Stimulated activated effector memory CD8-positive, alpha-beta T cell treated with anti-CD3 and anti-CD28 coated beads, Interleukin-12 subunit alpha, Interleukin-12 subunit beta, amount 100 ng/mL, for 72 hours (primary cell): Measurements from ENCODE around the gene LIPA.
A peak's percentile ranks its signal among the peaks of the same experiment; 100 is the strongest.
"Not testable (repeated sequence)": the region's sequence is repeated elsewhere in the genome, so short reads cannot be mapped to it uniquely, and the experiment has no call there.

Experiments used
- ATAC-seq: fragments of 150-1000 bp; cut with Tn5 transposase; 2 replicates; pipeline ENCODE4 v1.10.0; 2021
- DNase-seq, 2 donors: peaks; one replicate each; pipeline ENCODE4 v3.0.0; 2021 to 2022; ENCODE audit warnings: low spot score in 2 of 2
- H3K27ac Mint-ChIP-seq: one replicate; pipeline ENCODE4 v1.8.0; 2022; ENCODE audit warnings: mild to moderate bottlenecking, mixed read lengths
- H3K36me3 Mint-ChIP-seq: one replicate; pipeline ENCODE4 v1.8.0; 2022; ENCODE audit warnings: mild to moderate bottlenecking, mixed read lengths
- H3K4me1 Mint-ChIP-seq: one replicate; pipeline ENCODE4 v1.8.0; 2022; ENCODE audit warnings: mixed read lengths
- H3K4me3 Mint-ChIP-seq: one replicate; pipeline ENCODE4 v1.8.0; 2022; ENCODE audit warnings: mild to moderate bottlenecking, mixed read lengths
- H3K9me3 Mint-ChIP-seq: one replicate; pipeline ENCODE4 v1.8.0; 2022; ENCODE audit warnings: mixed read lengths

LIPA gene

DNA sequence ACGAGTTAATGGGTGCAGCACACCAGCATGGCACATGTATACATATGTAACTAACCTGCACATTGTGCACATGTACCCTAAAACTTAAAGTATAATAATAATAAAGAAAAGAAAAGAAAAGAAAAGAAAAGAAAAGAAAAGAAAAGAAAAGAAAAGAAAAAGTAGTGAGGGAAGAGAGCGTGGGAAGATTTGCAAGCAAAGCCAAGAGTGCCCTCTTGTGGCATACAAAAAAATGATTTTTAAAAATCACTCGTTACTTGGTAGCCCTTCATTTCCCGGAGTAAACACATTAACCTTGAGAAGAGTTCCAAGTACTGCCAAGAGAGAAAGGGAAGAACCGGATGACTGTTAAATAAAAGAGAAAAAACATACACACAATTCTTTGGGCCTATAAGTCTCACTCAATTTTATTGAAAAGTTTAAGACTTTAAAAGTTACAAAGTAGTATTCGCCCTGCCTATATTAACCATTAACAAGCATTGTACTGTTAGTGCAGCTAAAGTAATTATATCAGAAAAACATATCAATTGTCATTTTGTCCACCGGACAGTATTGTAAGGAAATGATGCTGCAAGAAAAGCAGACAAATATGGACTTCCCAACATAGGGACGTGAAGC lies 38.3 kb downstream of the LIPA start:
- ATAC-seq (no peak), DNase-seq (no peak)
- Mint-ChIP-seq H3K4me1 (peaks cover 8% of the 10 kb centered on the region), H3K36me3 (peaks cover 10% of the 10 kb centered on the region), H3K4me3 (no peak overlapping the region), H3K27ac (no peak overlapping the region), H3K9me3 (no peaks in the 10 kb centered on the region)

DNA sequence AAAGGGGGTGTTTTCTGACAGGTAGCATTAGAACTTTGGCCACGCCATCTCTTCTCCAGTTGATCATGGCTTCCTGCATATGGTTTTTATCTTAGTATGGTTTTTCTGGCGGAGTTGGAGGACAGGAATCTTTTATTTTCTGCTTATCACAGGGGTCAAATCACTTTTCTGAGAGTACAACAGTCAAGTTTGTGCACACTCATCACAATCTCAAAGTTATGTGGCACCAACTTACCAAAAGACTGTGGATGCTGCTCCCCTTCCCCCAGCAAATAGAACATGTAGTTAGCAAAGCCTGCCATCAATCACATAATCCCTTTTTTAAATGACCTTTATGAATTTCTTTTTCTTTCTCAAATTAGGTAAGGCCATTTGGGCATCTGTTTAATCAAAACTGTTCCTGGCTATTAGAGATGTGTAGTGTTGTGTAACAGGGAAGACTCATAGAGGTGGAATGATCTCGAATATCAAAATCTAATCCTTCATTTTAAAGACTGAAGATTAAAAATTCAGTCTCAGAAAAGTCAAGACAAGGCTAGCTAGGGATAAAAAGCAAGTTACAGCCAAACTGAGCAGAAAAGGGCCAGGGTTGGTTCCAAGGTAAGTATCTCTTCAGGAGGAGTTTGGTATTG lies 40.7 kb downstream of the LIPA start:
- no peak overlapping the region for H3K4me3 Mint-ChIP-seq
- DNase-seq (no peak), ATAC-seq (no peak)
- H3K36me3 Mint-ChIP-seq, result peaks cover 10% of the 10 kb centered on the region
- H3K9me3 Mint-ChIP-seq, result no peaks in the 10 kb centered on the region
- H3K4me1 Mint-ChIP-seq, result peaks cover 17% of the 10 kb centered on the region
- no peak overlapping the region for H3K27ac Mint-ChIP-seq

DNA sequence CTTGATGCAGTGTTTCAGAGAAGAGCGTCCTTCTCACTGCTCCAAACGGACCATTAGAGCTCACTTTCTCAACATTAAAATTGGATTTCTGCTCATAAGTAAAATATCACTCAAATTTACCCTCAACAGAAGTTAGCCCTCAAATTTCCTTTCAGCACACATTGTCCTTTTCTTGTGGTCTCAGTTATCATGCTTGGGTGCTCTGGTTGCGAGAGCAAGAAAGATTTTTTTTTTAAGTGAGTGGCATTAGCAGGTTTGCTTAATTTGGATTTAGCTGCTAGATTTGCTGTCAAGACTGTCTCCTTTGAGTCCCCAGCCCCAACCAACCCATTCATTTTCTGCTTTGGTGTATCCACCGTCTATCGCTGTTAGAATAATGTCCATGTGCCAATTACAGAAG lies 41.9 kb downstream of the LIPA start:
- Mint-ChIP-seq H3K4me1 (peaks cover 17% of the 10 kb centered on the region), H3K9me3 (no peaks in the 10 kb centered on the region), H3K4me3 (no peak overlapping the region), H3K27ac (no peak overlapping the region), H3K36me3 (peaks cover 5% of the 10 kb centered on the region)
- ATAC-seq (no peak), DNase-seq (no peak)

DNA sequence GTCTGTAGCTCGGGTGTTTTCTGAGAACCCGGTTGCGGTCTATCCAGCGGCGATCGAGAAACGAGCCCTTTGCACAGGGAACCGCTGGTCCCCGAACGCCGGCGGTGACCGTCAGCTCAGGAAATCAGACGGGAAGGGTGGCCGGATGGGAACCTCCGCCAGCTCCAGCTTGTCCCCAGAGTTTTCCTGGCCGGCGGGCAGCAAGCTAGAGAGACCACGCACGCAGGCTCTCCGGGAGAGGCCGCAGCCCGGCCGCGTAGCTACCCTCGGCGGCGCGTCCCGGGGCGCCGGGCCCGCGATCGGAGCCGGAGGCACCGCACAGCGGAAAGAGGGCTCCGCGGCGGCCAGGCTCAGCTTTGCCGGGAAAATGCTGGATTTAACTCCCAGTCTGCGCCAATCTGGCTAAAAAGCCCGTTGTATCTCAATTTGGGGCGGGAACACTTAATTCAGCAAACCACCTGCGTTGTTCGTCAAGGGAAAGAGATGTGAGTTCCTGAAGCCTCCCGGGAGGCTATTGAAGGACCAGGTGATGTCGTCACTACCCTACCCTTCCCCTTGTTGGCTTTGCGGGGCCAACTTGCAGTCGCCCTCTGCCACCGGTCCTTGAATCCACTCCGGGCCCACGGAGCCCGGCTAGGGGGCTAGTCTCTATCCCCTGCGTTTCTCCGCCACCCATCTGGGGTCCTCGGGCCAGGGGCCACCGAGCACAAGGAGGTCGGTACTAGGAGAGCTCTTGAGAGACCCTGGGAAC lies 43.6 kb downstream of the LIPA start:
- Mint-ChIP-seq H3K27ac (no peak overlapping the region), H3K9me3 (no peaks in the 10 kb centered on the region), H3K36me3 (no peaks in the 10 kb centered on the region), H3K4me1 (peaks cover 17% of the 10 kb centered on the region), H3K4me3 (peak overlapping the region; percentile 83)
- peak; percentile 46 for ATAC-seq
- peak; percentile 12 to 60 for DNase-seq

DNA sequence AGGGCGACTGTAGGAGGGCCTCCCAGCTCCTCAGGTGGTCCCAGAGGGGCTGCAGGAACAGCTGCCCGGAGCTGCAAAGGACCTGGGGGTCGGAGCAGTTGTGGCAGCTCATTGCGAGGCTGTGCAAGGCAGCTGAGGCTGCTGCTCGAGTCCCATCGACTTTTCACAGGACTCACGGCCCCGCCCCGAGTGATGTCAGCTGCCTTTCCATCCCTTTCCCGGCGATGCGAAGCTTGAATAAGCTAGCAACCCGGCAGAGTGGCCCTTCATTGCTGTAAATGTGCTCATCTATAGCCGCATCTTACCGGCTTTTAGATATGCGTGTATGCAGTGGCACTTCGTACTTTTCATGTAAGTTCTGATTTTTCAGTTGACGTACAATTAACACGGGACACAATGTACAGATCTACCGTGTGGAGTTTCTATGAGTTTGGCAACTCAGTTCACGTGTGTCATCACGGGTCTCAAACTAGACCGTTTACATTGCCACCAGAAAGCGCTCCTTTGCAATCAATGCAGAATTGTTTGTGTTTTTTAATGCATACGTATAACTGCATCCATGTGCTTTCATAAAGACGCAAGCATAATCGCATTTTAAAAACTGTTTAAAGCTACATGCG lies 44.3 kb downstream of the LIPA start, which contains the start of gene CH25H:
Gene CH25H (minus strand): TSS at position 137 of the 620 bp plus-strand sequence. CDS start 25 bp downstream, at position 112.
- no peak within 1 kb of the TSS for H3K27ac Mint-ChIP-seq
- ATAC-seq (peak; percentile 81), DNase-seq (peak; percentile 17 to 64)
- H3K9me3 Mint-ChIP-seq, result no peaks in the 10 kb centered on the region
- H3K4me3 Mint-ChIP-seq, result peak within 1 kb of the TSS; percentile 83
- H3K36me3 Mint-ChIP-seq, result no peaks in the 10 kb centered on the region
- peaks cover 17% of the 10 kb centered on the region for H3K4me1 Mint-ChIP-seq

DNA sequence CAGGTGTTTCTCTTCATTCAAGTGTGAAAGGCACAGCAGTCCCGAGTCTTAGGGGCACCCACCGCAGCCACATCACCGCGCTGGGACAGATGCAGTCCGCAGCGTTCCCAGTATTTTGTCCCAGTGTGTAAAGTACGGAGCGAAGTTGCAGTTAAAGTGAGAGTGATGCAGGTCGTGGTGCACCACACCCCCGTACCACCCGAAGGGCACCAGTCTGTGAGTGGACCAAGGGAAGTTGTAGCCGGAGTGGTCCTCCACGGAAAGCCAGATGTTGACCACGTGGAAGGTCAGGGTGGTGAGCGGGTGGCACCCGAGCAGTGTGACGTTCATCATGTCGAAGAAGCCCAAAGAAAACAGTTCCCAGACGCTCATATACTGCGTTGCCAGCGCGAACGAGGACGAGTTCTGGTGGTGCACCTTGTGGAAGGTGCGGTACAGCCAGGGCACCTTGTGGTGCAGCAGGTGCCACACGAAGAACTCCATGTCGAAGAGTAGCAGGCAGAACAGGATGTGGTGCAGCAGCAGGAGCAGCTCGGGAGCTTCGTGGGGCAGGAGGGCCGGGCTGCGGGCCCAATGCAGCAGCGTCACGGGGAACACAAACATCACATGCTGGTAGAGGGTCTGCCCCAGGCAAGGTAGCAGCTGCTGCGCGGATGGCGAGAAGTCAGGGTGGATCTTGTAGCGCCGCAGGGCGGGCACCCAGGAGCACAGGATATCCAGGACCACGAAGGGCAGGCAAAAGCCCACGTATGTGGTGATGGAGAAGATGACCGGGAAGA lies 45.0 kb downstream of the LIPA start:
- Mint-ChIP-seq H3K4me1 (peaks cover 17% of the 10 kb centered on the region), H3K36me3 (no peaks in the 10 kb centered on the region), H3K27ac (no peak overlapping the region), H3K9me3 (no peaks in the 10 kb centered on the region), H3K4me3 (peak overlapping the region; percentile 83)
- ATAC-seq (peak; percentile 71), DNase-seq (peak in 1 of 2 donors; percentile 60)

DNA sequence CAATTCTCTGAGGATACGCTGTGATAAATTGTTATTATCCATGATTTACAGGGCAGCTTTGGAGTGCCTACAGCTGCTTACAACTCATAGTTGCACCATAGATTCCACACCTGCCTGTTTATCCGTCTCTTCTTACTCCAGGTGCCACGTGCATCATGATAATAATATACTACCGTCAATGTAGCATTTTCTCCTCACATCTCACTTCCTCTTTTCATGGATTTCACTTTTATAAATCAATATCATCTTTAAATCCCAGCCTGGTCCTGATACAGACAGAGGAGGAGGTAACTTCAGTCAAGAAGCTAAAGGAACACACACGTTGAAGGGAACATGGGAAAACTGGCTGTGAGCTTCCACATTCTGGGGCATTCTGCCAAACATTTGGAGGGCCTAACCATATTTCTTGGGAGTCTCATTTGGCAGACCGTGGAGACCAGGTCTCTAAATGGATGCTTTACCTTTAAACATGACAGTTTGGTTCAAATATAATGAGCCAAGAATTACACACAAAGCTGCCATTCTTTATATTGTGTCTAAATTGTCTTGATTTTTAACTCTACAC lies 46.9 kb downstream of the LIPA start:
- Mint-ChIP-seq H3K27ac (no peak overlapping the region), H3K4me3 (no peak overlapping the region), H3K36me3 (no peaks in the 10 kb centered on the region), H3K4me1 (peaks cover 17% of the 10 kb centered on the region), H3K9me3 (no peaks in the 10 kb centered on the region)
- no peak for DNase-seq
- ATAC-seq, result no peak

DNA sequence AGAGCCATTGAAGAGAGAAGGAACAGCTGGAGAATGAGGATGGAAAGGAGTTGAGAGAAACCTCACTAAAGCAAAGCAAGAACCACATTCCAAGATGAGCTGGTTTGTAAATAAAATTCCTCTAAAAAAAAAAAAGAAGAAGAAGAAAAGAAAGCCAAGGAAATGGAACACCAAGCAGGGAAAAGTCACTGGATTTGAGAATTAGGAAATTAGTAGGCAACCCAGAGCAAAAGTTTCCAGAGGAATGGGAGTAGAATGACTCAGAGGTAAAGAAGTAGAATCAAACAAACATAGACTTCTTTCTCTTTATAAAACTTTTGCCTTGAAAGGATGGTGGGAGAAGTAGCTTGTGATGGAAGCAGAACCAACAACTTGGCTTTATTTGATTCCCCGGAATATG lies 48.3 kb downstream of the LIPA start:
- no peak for ATAC-seq
- Mint-ChIP-seq H3K4me3 (no peak overlapping the region), H3K36me3 (no peaks in the 10 kb centered on the region), H3K4me1 (peaks cover 19% of the 10 kb centered on the region), H3K9me3 (no peaks in the 10 kb centered on the region), H3K27ac (no peak overlapping the region)
- DNase-seq, result no peak

DNA sequence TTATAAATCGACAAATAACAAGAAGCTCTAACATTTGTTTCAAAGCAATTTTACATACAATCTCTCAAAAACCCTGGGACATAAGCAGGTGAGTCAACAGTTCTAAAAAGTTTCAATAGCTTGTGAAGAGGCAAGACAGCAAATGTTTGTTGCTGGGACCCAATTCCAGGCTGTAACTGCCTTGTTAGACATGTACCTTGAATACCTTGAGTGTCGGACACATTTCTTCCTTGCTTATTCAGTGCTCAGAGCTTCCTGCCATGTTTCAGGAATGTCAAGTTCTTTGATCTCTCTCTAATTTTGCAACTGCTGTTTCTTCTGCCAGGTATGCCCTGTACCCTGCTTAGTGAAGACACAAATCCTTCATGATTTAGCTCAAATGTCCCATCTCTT lies 49.5 kb downstream of the LIPA start:
- Mint-ChIP-seq H3K36me3 (no peaks in the 10 kb centered on the region), H3K4me3 (no peak overlapping the region), H3K9me3 (no peaks in the 10 kb centered on the region), H3K27ac (no peak overlapping the region), H3K4me1 (peaks cover 14% of the 10 kb centered on the region)
- DNase-seq (no peak), ATAC-seq (no peak)

DNA sequence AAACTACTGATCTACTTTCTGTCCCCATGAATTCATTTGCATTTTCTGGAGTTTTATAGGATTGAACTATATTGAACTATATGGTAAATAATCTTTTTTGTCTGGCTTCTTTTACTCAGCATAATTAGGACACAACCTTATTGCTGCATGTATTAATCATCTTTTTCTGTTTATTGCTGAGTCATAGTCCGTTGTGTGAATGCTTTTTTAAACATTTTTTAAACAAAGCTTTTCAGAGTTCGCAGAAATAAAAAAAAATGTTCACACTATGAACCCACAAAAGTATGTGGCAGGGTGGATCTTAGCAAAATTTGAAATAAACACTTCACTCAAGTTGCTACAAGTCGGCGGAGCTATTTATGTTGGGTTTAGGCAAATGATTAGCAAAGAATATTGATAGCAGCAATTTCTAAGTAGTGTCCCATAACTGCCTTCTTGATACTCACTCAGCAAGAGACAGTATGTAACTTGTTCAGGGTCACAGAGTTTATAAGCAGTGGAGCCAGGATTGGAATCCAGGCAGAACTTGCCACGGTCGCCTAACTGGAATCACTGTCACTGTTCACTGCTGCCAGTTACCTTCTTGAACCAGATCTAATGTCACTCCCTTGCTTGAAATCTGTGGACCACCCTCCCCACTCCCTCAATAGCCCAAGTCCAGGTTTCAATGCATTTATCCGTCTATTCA lies 50.1 kb downstream of the LIPA start:
- H3K9me3 Mint-ChIP-seq, result no peaks in the 10 kb centered on the region
- DNase-seq (no peak), ATAC-seq (no peak)
- H3K4me1 Mint-ChIP-seq, result peaks cover 9% of the 10 kb centered on the region
- peak overlapping the region; percentile 2 for H3K27ac Mint-ChIP-seq
- no peaks in the 10 kb centered on the region for H3K36me3 Mint-ChIP-seq
- no peak overlapping the region for H3K4me3 Mint-ChIP-seq

DNA sequence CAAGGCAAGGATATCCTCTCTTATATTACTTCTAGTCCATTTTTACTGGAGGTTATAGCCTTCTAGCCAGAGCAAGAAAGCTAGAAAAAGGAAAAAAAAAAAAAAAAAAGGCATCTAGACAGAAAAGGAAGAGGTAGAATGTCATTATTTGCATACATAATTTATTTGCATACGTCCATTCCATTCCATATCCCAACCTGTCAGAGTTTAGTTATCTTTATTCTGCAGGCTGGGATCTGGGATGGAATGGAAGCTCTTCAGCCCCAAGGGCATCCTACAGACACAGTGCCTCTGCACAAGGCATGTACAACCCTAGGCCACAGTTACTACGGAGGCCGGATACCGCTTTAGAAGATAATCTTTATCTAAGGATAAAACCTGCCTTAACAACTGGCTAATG lies 54.1 kb downstream of the LIPA start:
- Mint-ChIP-seq H3K27ac (no peak overlapping the region), H3K36me3 (no peaks in the 10 kb centered on the region), H3K4me1 (peaks cover 5% of the 10 kb centered on the region), H3K4me3 (no peak overlapping the region), H3K9me3 (no peaks in the 10 kb centered on the region)
- DNase-seq, result no peak
- no peak for ATAC-seq

DNA sequence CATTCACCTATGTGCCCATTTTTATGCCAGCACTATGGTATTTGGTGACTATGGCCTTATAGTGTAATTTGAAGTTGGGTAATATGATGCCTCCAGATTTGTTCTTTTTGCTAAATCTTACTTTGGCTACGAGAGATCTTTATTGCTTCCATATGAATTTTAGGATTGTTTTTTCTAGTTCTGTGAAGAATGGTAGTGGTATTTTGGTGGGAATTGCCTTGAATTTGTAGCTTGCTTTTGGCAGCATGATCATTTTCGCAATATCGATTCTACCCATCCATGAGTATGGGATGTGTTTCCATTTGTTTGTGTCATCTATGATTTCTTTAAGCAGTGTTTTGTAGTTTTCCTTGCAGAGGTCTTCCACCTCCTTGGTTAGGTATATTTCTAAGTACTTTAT lies 60.3 kb downstream of the LIPA start:
- H3K9me3 Mint-ChIP-seq, H3K27ac Mint-ChIP-seq, ATAC-seq, DNase-seq, H3K36me3 Mint-ChIP-seq, H3K4me1 Mint-ChIP-seq, H3K4me3 Mint-ChIP-seq: not testable (repeated sequence)

DNA sequence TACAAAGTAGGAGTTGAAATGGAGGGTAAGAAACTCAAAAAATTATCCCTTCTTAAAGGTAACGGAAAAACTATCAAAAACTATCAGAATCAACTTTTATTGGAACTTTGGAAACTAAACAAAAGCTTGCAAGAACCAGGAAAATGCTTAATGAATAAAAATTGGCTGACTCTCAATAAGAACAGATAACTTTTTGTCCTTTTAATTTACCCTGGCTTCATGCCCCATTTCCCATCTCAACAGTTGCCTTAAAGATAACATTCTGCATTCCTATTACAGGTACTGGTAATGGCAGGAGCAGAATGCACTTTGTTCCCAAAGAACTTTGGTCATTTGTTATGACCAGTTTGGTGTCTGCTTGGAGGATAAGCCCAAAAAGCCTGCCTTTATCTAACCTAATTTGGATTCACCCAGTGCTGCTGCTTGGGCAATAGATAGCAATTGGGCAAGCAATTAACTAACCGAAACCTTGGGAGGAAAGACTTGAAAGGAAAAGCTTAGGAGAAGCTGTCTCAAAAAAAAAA lies 62.3 kb downstream of the LIPA start:
- H3K36me3 Mint-ChIP-seq, result no peaks in the 10 kb centered on the region
- H3K4me3 Mint-ChIP-seq, result no peak overlapping the region
- H3K4me1 Mint-ChIP-seq, result no peaks in the 10 kb centered on the region
- H3K9me3 Mint-ChIP-seq, result no peaks in the 10 kb centered on the region
- H3K27ac Mint-ChIP-seq, result no peak overlapping the region
- no peak for ATAC-seq
- DNase-seq, result no peak

DNA sequence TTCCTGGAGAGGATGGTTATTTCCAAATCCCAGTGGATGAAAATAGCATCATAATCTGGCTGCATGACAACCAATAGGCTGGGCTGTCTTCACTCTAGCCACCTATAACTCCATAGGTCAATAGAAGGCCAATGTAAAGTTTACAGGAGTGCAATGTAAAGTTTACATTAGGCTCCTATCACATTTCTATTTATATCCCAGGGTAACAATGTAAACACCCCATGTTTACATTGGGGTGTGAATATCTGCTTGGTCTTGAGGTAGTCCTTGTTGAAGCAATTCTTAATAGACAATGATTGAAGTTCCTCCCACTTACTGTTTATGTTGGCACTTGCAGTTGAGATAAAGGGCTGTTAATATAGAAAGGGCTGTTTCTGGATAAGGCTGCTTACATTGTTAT lies 65.9 kb downstream of the LIPA start:
- no peak overlapping the region for H3K4me3 Mint-ChIP-seq

More for the DNA sequence above, 65.9 kb downstream of the LIPA start:
- Mint-ChIP-seq H3K27ac (no peak overlapping the region), H3K36me3 (no peaks in the 10 kb centered on the region), H3K4me1 (no peaks in the 10 kb centered on the region), H3K9me3 (no peaks in the 10 kb centered on the region)
- no peak for DNase-seq
- no peak for ATAC-seq
